ENCODE measurements around the gene UPK3BL2. TPM values are rescaled to one million over a fixed set of nuclear protein-coding genes. Genes with fewer than 3 reads are reported as not detected.
"Not testable (repeated sequence)": the region's sequence is repeated elsewhere in the genome, so short reads cannot be mapped to it uniquely, and the experiment has no call there.

Gene UPK3BL2
- total RNA-seq (10 to 100 TPM in 1 of 4 donors, 1 to 10 TPM in 3; 1.7 to 11.1 (median 4.3) TPM), polyA plus RNA-seq (1 to 10 TPM in 2 of 3 donors, under 1 TPM in 1; 0.88 to 6.2 (median 2.4) TPM)
- long read RNA-seq, donor 1: 0 reads
- long read RNA-seq, donor 2: 0 reads

GRCh38 chr7:102543596-102543995 is at the start of gene UPK3BL2:
Gene UPK3BL2, minus strand, starts transcription at chr7:102543696. Its CDS starts 60 bp downstream, at chr7:102543636.
- ATAC-seq: peak in 1 of 4 donors; percentile 20
- H3K27ac ChIP-seq; DNase-seq; H3K9me3 ChIP-seq; H3K4me3 ChIP-seq; intact Hi-C loops (cut with DNase I); H3K27me3 ChIP-seq (ENCODE audit: insufficient read depth in 3 of 3, low read length in 2 of 3); H3K4me1 ChIP-seq; H3K36me3 ChIP-seq (ENCODE audit: insufficient read depth in 1 of 2, low read depth in 1 of 2): not testable (repeated sequence)
- WGBS, 3 donors: no CpG with 5 or more reads among the region's 8 CpGs

GRCh38 chr7:102592477-102593019 is 49.1 kb upstream of the UPK3BL2 start:
- H3K4me3 ChIP-seq; H3K4me1 ChIP-seq; H3K36me3 ChIP-seq (ENCODE audit: insufficient read depth in 1 of 2, low read depth in 1 of 2); H3K27ac ChIP-seq; H3K27me3 ChIP-seq (ENCODE audit: insufficient read depth in 3 of 3, low read length in 2 of 3); H3K9me3 ChIP-seq; intact Hi-C loops (cut with DNase I): not testable (repeated sequence)
- 15 to 25% (median 22%) methylated on average over 6 of the region's 26 CpGs for WGBS, 3 donors
- peak; percentile 86 to 90 (median 87) for ATAC-seq
- peak; percentile 70 to 82 for DNase-seq

- no CpG with 5 or more reads among the region's 9 CpGs for WGBS, 3 donors
- H3K36me3 ChIP-seq (ENCODE audit: insufficient read depth in 1 of 2, low read depth in 1 of 2); H3K4me3 ChIP-seq; intact Hi-C loops (cut with DNase I); H3K27ac ChIP-seq; H3K9me3 ChIP-seq; H3K4me1 ChIP-seq; H3K27me3 ChIP-seq (ENCODE audit: insufficient read depth in 3 of 3, low read length in 2 of 3); DNase-seq: not testable (repeated sequence)
- peak; percentile 9 to 57 (median 54) for ATAC-seq
Observed at GRCh38 chr7:102589857-102590256, 46.4 kb upstream of the UPK3BL2 start.

- H3K4me1 ChIP-seq; DNase-seq; H3K36me3 ChIP-seq (ENCODE audit: insufficient read depth in 1 of 2, low read depth in 1 of 2); H3K27ac ChIP-seq; H3K9me3 ChIP-seq; intact Hi-C loops (cut with DNase I); H3K4me3 ChIP-seq; H3K27me3 ChIP-seq (ENCODE audit: insufficient read depth in 3 of 3, low read length in 2 of 3); ATAC-seq: not testable (repeated sequence)
- no CpG with 5 or more reads among the region's 5 CpGs for WGBS, 3 donors
Observed at GRCh38 chr7:102583495-102583894, 40.0 kb upstream of the UPK3BL2 start.

GRCh38 chr7:102581722-102582121 is 38.2 kb upstream of the UPK3BL2 start:
- H3K36me3 ChIP-seq (ENCODE audit: insufficient read depth in 1 of 2, low read depth in 1 of 2); intact Hi-C loops (cut with DNase I); H3K27ac ChIP-seq; H3K9me3 ChIP-seq; H3K27me3 ChIP-seq (ENCODE audit: insufficient read depth in 3 of 3, low read length in 2 of 3); DNase-seq; H3K4me1 ChIP-seq; H3K4me3 ChIP-seq: not testable (repeated sequence)
- no CpG with 5 or more reads among the region's 5 CpGs for WGBS, 3 donors
- peak; percentile 34 to 62 (median 45) for ATAC-seq

- intact Hi-C loops (cut with DNase I); H3K27ac ChIP-seq; H3K9me3 ChIP-seq; H3K27me3 ChIP-seq (ENCODE audit: insufficient read depth in 3 of 3, low read length in 2 of 3); H3K4me1 ChIP-seq; H3K36me3 ChIP-seq (ENCODE audit: insufficient read depth in 1 of 2, low read depth in 1 of 2); ATAC-seq; H3K4me3 ChIP-seq: not testable (repeated sequence)
- DNase-seq: peak in 1 of 2 donors; percentile 4
- WGBS, 3 donors: 72 to 78% (median 77%) methylated on average over 5 of the region's 5 CpGs
Observed at GRCh38 chr7:102578486-102578885, 35.0 kb upstream of the UPK3BL2 start.

- H3K36me3 ChIP-seq (ENCODE audit: insufficient read depth in 1 of 2, low read depth in 1 of 2); H3K27ac ChIP-seq; H3K4me1 ChIP-seq; H3K4me3 ChIP-seq; intact Hi-C loops (cut with DNase I); H3K27me3 ChIP-seq (ENCODE audit: insufficient read depth in 3 of 3, low read length in 2 of 3); ATAC-seq; H3K9me3 ChIP-seq: not testable (repeated sequence)
- peak in 1 of 2 donors; percentile 6 for DNase-seq
- 70 to 78% (median 70%) methylated on average over 6 to 7 of the region's 7 CpGs for WGBS, 3 donors
Observed at GRCh38 chr7:102577315-102578240, 34.1 kb upstream of the UPK3BL2 start.

- H3K36me3 ChIP-seq (ENCODE audit: insufficient read depth in 1 of 2, low read depth in 1 of 2); H3K27ac ChIP-seq; H3K4me1 ChIP-seq; DNase-seq; H3K4me3 ChIP-seq; ATAC-seq; intact Hi-C loops (cut with DNase I); H3K27me3 ChIP-seq (ENCODE audit: insufficient read depth in 3 of 3, low read length in 2 of 3); H3K9me3 ChIP-seq: not testable (repeated sequence)
- no CpG with 5 or more reads among the region's 3 CpGs for WGBS, 3 donors
Observed at GRCh38 chr7:102576363-102576762, 32.9 kb upstream of the UPK3BL2 start.

GRCh38 chr7:102574607-102575006 is 31.1 kb upstream of the UPK3BL2 start:
- H3K36me3 ChIP-seq (ENCODE audit: insufficient read depth in 1 of 2, low read depth in 1 of 2); H3K27ac ChIP-seq; H3K27me3 ChIP-seq (ENCODE audit: insufficient read depth in 3 of 3, low read length in 2 of 3); DNase-seq; H3K9me3 ChIP-seq; H3K4me1 ChIP-seq; intact Hi-C loops (cut with DNase I); H3K4me3 ChIP-seq: not testable (repeated sequence)
- WGBS, 3 donors: no CpG with 5 or more reads among the region's 6 CpGs
- peak; percentile 9 to 57 (median 28) for ATAC-seq
